H7 (cell line): Measurements from ENCODE around the gene PRKN. TPM values are rescaled to one million over a fixed set of nuclear protein-coding genes. Genes with fewer than 3 reads are reported as not detected.

Source experiments
- DNase-seq: peaks from one replicate; pipeline ENCODE4 v3.0.0; 2012
- H3K27me3 ChIP-seq: 2 replicates; pipeline ENCODE4 v1.6.0; 2011; ENCODE audit warnings: mild to moderate bottlenecking, low read length; ENCODE audit not compliant: control insufficient read depth, insufficient read depth
- H3K36me3 ChIP-seq: replicated peaks from 2 replicates; pipeline ENCODE4 v1.5.1; 2011; ENCODE audit warnings: low read length; ENCODE audit not compliant: control insufficient read depth, insufficient read depth
- H3K4me3 ChIP-seq: 2 replicates; pipeline ENCODE4 v1.5.1; 2011; ENCODE audit warnings: low read depth, mild to moderate bottlenecking, control low read depth, low read length, moderate library complexity; ENCODE audit not compliant: insufficient read depth
- total RNA-seq: library from RNA; depleted of rRNA; stranded (reverse); fragments of >200 nt; shearing (Covaris generic); gene quantifications from 2 replicates; pipeline ENCODE4 v1.2.3, GENCODE V29; 2014

PRKN gene
- total RNA-seq, 1 experiment from 2014 or later, result 0.90 TPM

- H3K36me3 ChIP-seq, result no peaks in the 10 kb centered on the region
- H3K27me3 ChIP-seq, result no peaks in the 10 kb centered on the region
- no peak overlapping the region for H3K4me3 ChIP-seq
- DNase-seq, result no peak
These were observed 1119.8 kb downstream of the PRKN start for GRCh38 chr6:161607696-161608297.

GRCh38 chr6:161602359-161602758, 1125.2 kb downstream of the PRKN start:
- H3K36me3 ChIP-seq, result no peaks in the 10 kb centered on the region
- no peak for DNase-seq
- no peaks in the 10 kb centered on the region for H3K27me3 ChIP-seq
- no peak overlapping the region for H3K4me3 ChIP-seq

- Histone ChIP-seq H3K27me3 (no peaks in the 10 kb centered on the region), H3K4me3 (no peak overlapping the region), H3K36me3 (no peaks in the 10 kb centered on the region)
- no peak for DNase-seq
These were observed 1128.7 kb downstream of the PRKN start for GRCh38 chr6:161598896-161599295.

- Histone ChIP-seq H3K27me3 (no peaks in the 10 kb centered on the region), H3K4me3 (no peak overlapping the region), H3K36me3 (no peaks in the 10 kb centered on the region)
- DNase-seq, result no peak
These were observed 1130.6 kb downstream of the PRKN start for GRCh38 chr6:161596807-161597520.

- Histone ChIP-seq H3K4me3 (no peak overlapping the region), H3K36me3 (no peaks in the 10 kb centered on the region), H3K27me3 (no peaks in the 10 kb centered on the region)
- no peak for DNase-seq
These were observed 1133.2 kb downstream of the PRKN start for GRCh38 chr6:161594412-161594811.

GRCh38 chr6:161590961-161591627, 1136.5 kb downstream of the PRKN start:
- DNase-seq, result peak; percentile 39
- no peaks in the 10 kb centered on the region for H3K36me3 ChIP-seq
- H3K27me3 ChIP-seq, result no peaks in the 10 kb centered on the region
- no peak overlapping the region for H3K4me3 ChIP-seq

- Histone ChIP-seq H3K36me3 (no peaks in the 10 kb centered on the region), H3K4me3 (no peak overlapping the region), H3K27me3 (no peaks in the 10 kb centered on the region)
- no peak for DNase-seq
These were observed 1140.7 kb downstream of the PRKN start for GRCh38 chr6:161586887-161587286.

GRCh38 chr6:161584621-161585340, 1142.8 kb downstream of the PRKN start:
- Histone ChIP-seq H3K4me3 (no peak overlapping the region), H3K36me3 (no peaks in the 10 kb centered on the region), H3K27me3 (no peaks in the 10 kb centered on the region)
- DNase-seq, result no peak

GRCh38 chr6:161584051-161584450, 1143.5 kb downstream of the PRKN start:
- no peak for DNase-seq
- no peaks in the 10 kb centered on the region for H3K36me3 ChIP-seq
- no peak overlapping the region for H3K4me3 ChIP-seq
- H3K27me3 ChIP-seq, result no peaks in the 10 kb centered on the region

GRCh38 chr6:161583584-161583983, 1144.0 kb downstream of the PRKN start:
- no peak for DNase-seq
- Histone ChIP-seq H3K27me3 (no peaks in the 10 kb centered on the region), H3K4me3 (no peak overlapping the region), H3K36me3 (no peaks in the 10 kb centered on the region)

- H3K4me3 ChIP-seq, result no peak overlapping the region
- no peaks in the 10 kb centered on the region for H3K27me3 ChIP-seq
- H3K36me3 ChIP-seq, result no peaks in the 10 kb centered on the region
- DNase-seq, result no peak
These were observed 1149.1 kb downstream of the PRKN start for GRCh38 chr6:161578478-161578877.

GRCh38 chr6:161575523-161576254, 1151.9 kb downstream of the PRKN start:
- H3K27me3 ChIP-seq, result no peaks in the 10 kb centered on the region
- H3K36me3 ChIP-seq, result no peaks in the 10 kb centered on the region
- DNase-seq, result peak; percentile 20
- H3K4me3 ChIP-seq, result no peak overlapping the region

- no peak for DNase-seq
- Histone ChIP-seq H3K27me3 (no peaks in the 10 kb centered on the region), H3K36me3 (no peaks in the 10 kb centered on the region), H3K4me3 (no peak overlapping the region)
These were observed 1158.6 kb downstream of the PRKN start for GRCh38 chr6:161568885-161569456.

- Histone ChIP-seq H3K36me3 (no peaks in the 10 kb centered on the region), H3K27me3 (no peaks in the 10 kb centered on the region), H3K4me3 (no peak overlapping the region)
- DNase-seq, result no peak
These were observed 1162.6 kb downstream of the PRKN start for GRCh38 chr6:161564952-161565351.
